AG04449 (cell line): ENCODE data around the gene RAP1GAP2.

Source experiments
- CTCF ChIA-PET: fragments of 350-600 bp; formaldehyde crosslinking; extraction: SDS; loops from one replicate; lab custom pipeline; 2021; ENCODE audit warnings: antibody characterized with exemption; lab: Yijun Ruan, JAX
- POLR2A ChIA-PET: fragments of 400-600, 350-600 bp; formaldehyde crosslinking; extraction: SDS; loops from one replicate; lab custom pipeline; 2020; ENCODE audit warnings: antibody characterized with exemption, inconsistent platforms; lab: Yijun Ruan, JAX
- DNase-seq: peaks from one replicate; pipeline ENCODE4 v3.0.0-alpha.2; 2010; ENCODE audit warnings: low read depth, low spot score
- H3K4me3 ChIP-seq: 2 replicates; pipeline ENCODE4 v1.5.1; 2011; ENCODE audit warnings: low read depth, mild to moderate bottlenecking, control low read depth, low read length
- CTCF ChIP-seq: IDR thresholded peaks from one replicate; pipeline ENCODE4 v1.5.1; 2011; ENCODE audit warnings: mild to moderate bottlenecking, moderate library complexity, low read length, control low read depth, inconsistent platforms; ENCODE audit not compliant: insufficient read depth; ENCODE audit errors: missing control alignments

The RAP1GAP2 gene

DNA sequence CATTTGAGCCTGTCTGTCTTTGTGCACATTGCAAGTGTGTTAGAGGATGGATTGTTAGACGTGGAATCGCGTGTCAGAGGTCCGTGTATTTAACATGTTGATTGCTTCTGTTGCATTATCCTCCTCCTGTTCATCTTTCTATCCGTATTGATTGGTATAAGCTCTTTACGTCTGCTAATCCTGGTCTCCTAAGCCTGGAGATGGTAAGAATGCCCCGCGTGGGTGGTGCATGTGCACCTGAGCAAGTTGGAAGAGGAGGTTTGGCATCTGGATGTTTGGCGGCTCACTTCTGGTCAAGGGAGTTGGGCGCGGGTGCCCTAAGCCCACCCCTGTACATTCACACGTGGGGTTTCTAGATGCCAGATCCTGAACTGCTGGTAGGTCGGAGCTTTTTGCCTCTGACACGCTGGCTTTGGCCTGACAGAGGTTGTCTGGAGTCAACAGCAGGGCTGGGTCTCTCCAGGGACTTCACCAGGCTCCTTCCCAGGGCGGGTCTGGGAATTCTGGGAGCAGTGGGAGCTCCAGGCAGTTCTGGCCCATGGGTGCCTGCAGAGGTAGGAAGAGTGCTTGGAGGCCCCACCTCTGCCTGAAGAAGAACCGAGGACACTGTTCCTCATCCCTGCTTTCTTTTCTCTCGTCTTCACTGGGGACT is 159.8 kb downstream of the RAP1GAP2 start:
- CTCF ChIA-PET = no interaction called here
- TF ChIP-seq CTCF = no peak
- no peak for DNase-seq
- POLR2A ChIA-PET = no interaction called here
- no peak overlapping the region for H3K4me3 ChIP-seq

DNA sequence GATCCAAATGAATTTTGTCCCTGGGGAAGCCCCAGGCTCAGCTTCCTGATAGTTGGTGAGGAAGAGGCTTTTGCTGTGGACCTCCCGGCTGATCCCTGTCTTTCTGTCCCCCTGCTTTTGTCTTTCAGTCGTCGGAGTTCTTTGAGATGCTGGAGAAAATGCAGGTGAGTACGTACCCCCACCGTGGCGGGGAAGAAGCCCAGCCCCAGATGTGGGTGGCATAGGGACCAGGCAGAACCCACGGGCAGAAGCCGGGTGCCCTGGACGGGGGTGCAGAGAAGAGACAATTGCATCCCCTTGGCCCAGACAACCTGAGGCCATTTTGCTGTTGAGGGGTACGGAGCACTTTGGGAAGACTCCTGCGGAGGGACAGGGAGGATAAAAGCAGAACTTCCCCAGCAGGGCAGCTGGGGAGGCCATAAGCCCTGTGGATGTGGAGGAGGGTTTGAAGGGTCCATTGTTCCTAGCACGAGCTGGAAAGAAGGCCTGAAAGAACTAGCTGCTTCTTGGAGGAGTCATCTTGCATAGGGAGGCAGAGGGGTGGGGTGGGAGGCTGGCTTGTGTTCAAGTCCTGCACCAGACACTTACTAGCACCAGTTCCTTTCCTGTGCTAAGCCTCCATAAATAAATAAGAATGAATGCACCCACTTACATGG is 161.5 kb downstream of the RAP1GAP2 start:
- no peak for DNase-seq
- no peak for TF ChIP-seq CTCF
- POLR2A ChIA-PET = no interaction called here
- CTCF ChIA-PET = no interaction called here
- no peak overlapping the region for H3K4me3 ChIP-seq

GRCh38 chr17:2958706-2959222 is 162.5 kb downstream of the RAP1GAP2 start:
- no peak for DNase-seq
- POLR2A ChIA-PET = no interaction called here
- no peak for TF ChIP-seq CTCF
- no peak overlapping the region for H3K4me3 ChIP-seq
- CTCF ChIA-PET = no interaction called here

DNA sequence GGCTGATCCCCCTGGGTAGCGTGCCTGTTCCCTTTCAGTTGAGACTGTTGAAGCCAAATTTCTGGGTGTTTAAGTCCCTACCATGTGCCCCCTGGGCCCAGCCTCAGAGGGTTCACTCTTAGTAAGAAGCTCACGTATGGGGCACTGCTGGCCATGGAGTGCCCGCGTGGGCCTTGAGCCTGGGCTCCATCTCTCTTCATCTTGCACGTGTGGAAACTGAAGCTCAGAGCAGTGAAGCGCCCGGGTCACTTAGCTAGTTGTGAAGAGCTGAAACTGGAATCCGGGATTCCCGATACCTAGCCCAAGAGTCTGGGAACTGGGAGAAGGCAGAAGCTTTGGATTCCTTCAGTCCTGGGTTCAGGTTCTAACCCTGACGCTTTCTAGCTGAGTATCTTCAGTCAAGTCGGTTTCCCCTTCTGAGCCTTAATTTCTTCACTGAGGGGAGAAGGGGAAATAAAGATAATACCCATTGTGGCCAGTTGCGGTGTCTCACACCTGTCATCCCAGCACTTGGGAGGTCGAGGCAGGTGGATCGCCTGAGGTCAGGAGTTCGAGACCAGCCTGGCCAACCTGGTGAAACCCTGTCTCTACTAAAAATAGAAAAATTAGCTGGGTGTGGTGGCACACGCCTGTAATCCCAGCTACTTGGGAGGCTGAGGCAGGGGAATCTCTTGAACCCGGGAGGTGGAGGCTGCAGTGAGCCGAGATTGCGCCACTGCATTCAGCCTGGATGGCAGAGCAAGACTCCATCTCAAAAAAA is 163.3 kb downstream of the RAP1GAP2 start:
- ChIA-PET CTCF (no interaction called here), POLR2A (no interaction called here)
- H3K4me3 ChIP-seq = no peak overlapping the region
- no peak for TF ChIP-seq CTCF
- no peak for DNase-seq

- POLR2A ChIA-PET = no interaction called here
- CTCF ChIA-PET = no interaction called here
Observed at GRCh38 chr17:2961446-2961845, 165.2 kb downstream of the RAP1GAP2 start.

More at GRCh38 chr17:2961446-2961845, 165.2 kb downstream of the RAP1GAP2 start:
- no peak for DNase-seq
- no peak overlapping the region for H3K4me3 ChIP-seq
- TF ChIP-seq CTCF = no peak
